Measurements from ENCODE around the gene KLHDC8A.
A peak's percentile ranks its signal among the peaks of the same experiment; 100 is the strongest.
"Not testable (repeated sequence)": the region's sequence is repeated elsewhere in the genome, so short reads cannot be mapped to it uniquely, and the experiment has no call there.

The KLHDC8A gene

GRCh38 chr1:205317311-205317917, 39.3 kb downstream of the KLHDC8A start:
- peak; percentile 97 for DNase-seq

DNA sequence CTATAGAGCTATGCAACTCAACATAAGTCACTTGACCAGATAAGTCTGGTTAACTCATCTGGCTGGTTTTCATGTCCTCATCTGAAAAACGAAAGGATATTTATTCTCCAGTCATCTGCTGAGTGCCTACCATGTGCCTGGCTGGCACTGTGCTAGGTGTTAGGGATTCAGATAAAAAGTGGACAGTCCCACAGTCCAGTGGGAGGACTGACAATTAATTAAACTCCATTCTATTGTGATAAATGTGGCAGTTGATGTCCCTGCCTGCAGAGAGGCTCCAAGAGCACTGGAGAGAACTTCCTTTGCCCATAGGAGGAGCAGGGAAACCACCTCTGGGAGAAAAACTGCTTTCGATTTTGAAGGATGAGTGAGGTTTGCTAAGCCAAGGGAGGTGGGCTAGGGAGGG, 40.6 kb downstream of the KLHDC8A start:
- DNase-seq: no peak

GRCh38 chr1:205315008-205315618, 41.6 kb downstream of the KLHDC8A start:
- no peak for DNase-seq

- DNase-seq: no peak
Observed at GRCh38 chr1:205313563-205314308, 43.0 kb downstream of the KLHDC8A start.

- no peak for DNase-seq
Observed at GRCh38 chr1:205312866-205313562, 43.7 kb downstream of the KLHDC8A start.

DNA sequence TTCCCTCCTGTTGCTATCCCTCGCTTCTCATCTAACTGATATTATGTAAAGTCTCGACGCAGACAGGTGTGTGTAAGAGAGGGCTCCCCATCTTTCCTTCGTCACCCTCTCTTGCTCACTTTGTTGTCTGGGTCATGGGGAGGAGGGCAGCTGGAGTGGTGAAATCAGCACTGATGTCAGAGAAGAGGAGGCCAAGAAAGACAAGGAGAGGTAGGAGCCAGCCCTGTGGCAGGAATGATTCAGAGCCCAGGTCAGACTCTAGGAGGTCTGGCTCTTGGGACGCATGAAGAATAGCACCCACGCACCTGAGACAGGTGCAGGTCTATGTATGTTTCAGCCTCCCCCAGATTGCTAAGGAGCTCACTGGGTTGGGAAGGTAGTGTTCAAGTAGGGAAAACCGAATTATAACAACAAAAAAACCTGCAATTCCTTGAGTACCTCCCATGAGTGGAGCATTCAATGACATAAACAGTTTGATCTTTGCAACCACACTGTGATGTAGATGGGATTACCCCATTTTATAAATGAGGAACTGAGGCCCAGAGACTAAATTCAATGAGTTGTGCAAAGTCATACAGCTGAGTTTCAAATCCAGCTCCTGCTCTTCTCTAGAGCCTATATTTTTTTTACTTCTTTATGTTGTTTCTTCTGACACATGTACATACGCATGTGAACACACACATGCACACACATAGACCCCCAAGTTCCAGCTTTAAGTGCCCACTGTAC, 45.6 kb downstream of the KLHDC8A start:
- DNase-seq: no peak

- DNase-seq: no peak
Observed at GRCh38 chr1:205309741-205310140, 47.0 kb downstream of the KLHDC8A start.

- DNase-seq: no peak
Observed at GRCh38 chr1:205306929-205307566, 49.7 kb downstream of the KLHDC8A start.

DNA sequence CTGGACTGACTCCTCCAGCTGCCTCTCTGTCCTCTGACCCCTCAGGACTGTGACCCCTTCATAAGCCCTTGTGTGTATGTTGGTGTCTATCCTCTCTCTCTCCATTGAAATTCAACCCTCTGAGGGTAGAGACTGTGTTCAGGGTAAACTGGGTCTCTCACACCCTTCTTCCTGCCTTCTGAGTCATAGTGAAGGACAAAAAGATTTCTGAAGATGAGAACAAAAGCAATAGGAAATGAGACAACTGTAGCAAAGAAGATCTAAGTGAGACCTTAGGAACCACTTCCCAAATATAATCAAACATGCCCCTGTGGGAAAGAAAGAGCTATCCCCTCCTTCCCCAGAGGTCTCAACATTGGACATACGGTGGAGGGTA, 52.0 kb downstream of the KLHDC8A start:
- no peak for DNase-seq

DNA sequence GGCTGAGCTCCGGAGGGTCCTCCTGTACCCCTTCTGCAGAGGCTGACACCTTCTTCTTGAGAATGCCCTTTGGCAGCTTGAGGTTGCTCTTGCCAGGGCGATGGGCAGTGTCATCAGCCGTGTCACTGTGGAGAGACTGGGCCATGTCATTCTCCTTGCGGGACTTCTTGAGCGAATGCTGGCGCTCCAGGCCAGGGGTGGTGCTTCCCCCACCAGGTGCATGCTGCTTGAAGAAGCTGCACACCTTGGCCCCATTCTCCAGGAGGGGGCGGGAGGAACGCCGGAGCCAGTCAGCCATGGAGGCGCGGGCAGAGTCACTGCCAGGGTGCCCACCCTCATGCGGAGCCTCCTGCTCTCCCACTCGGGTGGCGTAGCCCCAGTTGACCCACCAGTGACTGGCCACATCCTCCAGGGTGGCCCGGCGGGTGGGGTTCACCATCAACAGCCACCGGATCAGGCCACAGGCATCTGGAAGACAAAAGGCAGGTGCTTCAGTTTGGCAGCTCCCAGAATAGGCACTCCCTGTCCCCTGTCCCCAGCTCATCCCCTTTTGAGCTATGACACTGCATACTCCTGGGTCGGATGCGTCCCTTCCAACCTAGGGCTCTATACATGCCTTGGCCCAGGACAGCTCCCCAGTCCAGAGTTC, 52.6 kb downstream of the KLHDC8A start:
- DNase-seq: no peak

- no peak for DNase-seq
Observed at GRCh38 chr1:205303247-205303888, 53.4 kb downstream of the KLHDC8A start.

- DNase-seq: no peak
Observed at GRCh38 chr1:205301842-205302588, 54.7 kb downstream of the KLHDC8A start.

DNA sequence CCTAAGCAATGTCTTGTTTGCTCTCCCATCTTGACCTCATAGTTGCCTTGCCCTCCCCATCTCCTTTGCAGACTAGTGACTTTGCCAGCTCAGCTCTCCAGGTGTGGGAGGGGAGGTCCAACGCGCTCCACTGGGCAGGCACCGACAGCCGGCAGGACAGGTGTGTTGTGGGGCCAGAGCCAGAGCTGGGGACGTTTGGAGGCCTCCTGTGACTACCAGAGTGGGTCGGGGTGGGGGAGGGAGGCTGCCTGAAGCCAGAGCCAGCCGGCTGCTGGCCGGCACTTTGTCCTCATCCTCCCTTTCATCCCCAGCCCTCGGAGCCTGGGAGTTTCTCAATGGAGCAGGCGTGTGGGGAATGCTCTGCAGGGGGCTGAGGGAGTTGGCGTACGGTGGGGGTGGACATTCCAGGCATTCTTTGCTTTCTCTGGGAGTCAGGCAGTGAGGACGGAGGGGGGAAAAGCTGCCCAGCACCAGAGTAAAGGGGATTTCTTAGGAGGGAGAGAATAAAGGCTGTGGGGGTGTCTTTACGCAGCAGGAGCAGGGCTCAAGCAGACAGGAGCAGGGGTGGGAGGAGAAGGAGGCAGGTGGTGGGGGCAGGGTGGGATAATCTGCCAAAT, 55.4 kb downstream of the KLHDC8A start:
- peak; percentile 13 for DNase-seq

DNA sequence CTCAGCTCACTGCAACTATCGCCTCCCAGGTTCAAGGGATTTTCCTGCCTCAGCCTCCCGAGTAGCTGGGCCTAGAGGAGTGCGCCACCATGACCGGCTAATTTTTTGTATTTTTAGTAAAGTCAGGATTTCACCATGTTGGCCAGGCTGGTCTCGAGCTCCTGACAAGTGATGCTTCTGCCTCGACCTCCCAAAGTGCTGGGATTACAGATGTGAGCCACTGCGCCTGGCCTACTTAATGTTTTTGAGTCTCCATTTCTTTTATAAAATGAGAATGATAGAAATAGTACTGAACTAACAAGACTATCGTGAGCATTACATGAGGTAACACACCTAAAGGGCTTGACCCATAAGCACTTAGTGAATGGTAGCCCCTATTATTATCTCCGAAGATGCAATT, 56.6 kb downstream of the KLHDC8A start:
- DNase-seq: no peak

- DNase-seq: no peak
Observed at GRCh38 chr1:205298191-205298994, 58.3 kb downstream of the KLHDC8A start.

GRCh38 chr1:205297546-205298177, 59.1 kb downstream of the KLHDC8A start:
- DNase-seq: not testable (repeated sequence)

DNA sequence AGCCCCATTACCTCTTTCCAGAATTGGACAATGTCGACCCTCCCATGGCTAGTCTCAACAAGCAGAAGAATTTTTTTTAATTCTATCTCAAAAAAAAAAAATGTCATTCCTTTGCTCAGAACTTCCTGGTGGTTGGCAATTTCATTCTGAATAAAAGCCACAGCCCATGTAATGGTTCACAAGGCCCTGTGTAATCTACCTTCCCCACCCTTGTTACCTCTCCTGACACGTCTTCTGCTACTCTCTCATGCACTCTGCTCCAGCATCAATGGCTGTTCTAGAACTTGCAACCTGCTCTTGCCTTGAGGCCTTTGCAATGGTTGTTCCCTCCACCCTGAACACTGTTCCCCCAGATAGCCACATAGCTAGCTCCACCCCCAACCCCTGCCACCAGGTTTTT, 60.6 kb downstream of the KLHDC8A start:
- no peak for DNase-seq

DNA sequence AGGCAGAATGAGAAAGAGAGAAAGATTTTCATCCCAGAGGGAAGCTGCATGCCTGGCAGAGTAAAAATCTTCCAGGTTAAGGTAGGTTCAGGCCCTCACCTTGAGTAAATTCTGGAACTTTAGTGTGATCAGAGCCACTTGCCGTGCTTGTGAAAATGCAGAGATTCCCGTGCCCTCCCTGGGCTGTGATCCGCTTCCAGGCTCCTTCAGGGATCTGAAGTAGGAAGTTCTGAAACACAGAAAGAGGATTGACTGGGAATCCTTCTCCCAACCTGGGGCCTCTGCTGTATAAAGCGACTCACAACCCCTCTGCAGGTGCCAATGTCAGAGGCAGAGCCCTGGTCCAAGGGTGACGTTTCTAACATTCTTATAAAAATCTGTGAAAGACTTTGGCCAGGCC, 61.8 kb downstream of the KLHDC8A start:
- DNase-seq: no peak

Data from COR-L47 (cell line).